ENCODE data around the gene GALR3.
A peak's percentile ranks its signal among the peaks of the same experiment; 100 is the strongest.

Gene GALR3

GRCh38 chr22:37817705-37818408 is 5.3 kb upstream of the GALR3 start (continued):
- TF ChIP-seq ZBTB49 (tag by site-specific recombination; IDR thresholded peaks at IDR 0.05; ENCODE audit: low read depth) (no peak), ZNF571 (tag by site-specific recombination; IDR thresholded peaks at IDR 0.05) (no peak), ZNF133 (tag by site-specific recombination; IDR thresholded peaks at IDR 0.05) (no peak), ZNF423 (tag by site-specific recombination; IDR thresholded peaks at IDR 0.05) (no peak), ZNF10 (tag by site-specific recombination; IDR thresholded peaks at IDR 0.05) (no peak; the same call in 1 of the 2 replicates), ZNF341 (tag by site-specific recombination; IDR thresholded peaks at IDR 0.05; ENCODE audit: low read depth) (peak; percentile 65), ZNF211 (tag by site-specific recombination; IDR thresholded peaks at IDR 0.05; ENCODE audit: low read depth) (no peak), ZNF174 (tag by site-specific recombination; IDR thresholded peaks at IDR 0.05) (no peak), GFI1B (tag by site-specific recombination; IDR thresholded peaks at IDR 0.05) (no peak), ZNF792 (tag by site-specific recombination; IDR thresholded peaks at IDR 0.05) (no peak), SALL2 (tag by site-specific recombination; IDR thresholded peaks at IDR 0.05; ENCODE audit: borderline replicate concordance) (no peak), ZNF768 (tag by site-specific recombination; IDR thresholded peaks at IDR 0.05) (no peak; the same call in 1 of the 2 replicates), ZNF48 (tag by site-specific recombination; IDR thresholded peaks at IDR 0.05) (no peak), SP2 (tag by site-specific recombination; IDR thresholded peaks at IDR 0.05) (peak; percentile 60), ZNF670 (tag by site-specific recombination; IDR thresholded peaks at IDR 0.05; ENCODE audit: low read depth) (no peak), OSR2 (tag by site-specific recombination; IDR thresholded peaks at IDR 0.05) (no peak), ZNF510 (tag by site-specific recombination; IDR thresholded peaks at IDR 0.05; ENCODE audit: insufficient replicate concordance) (no peak), KLF7 (tag by site-specific recombination; IDR thresholded peaks at IDR 0.05; ENCODE audit: borderline replicate concordance) (0 out of 2 replicates have a peak, but pooled peaks have one; percentile 19), ZFP69B (tag by site-specific recombination; IDR thresholded peaks at IDR 0.05) (peak; percentile 33), ZNF350 (tag by site-specific recombination; IDR thresholded peaks at IDR 0.05) (no peak), ZNF366 (tag by site-specific recombination; conservative IDR thresholded peaks at IDR 0.05) (peak; percentile 71), ZNF621 (tag by site-specific recombination; IDR thresholded peaks at IDR 0.05) (no peak), ZSCAN4 (tag by site-specific recombination; IDR thresholded peaks at IDR 0.05) (no peak), GLI2 (tag by site-specific recombination; IDR thresholded peaks at IDR 0.05; ENCODE audit: borderline replicate concordance, low read depth) (no peak)
- TF ChIP-seq, protein P1, sequence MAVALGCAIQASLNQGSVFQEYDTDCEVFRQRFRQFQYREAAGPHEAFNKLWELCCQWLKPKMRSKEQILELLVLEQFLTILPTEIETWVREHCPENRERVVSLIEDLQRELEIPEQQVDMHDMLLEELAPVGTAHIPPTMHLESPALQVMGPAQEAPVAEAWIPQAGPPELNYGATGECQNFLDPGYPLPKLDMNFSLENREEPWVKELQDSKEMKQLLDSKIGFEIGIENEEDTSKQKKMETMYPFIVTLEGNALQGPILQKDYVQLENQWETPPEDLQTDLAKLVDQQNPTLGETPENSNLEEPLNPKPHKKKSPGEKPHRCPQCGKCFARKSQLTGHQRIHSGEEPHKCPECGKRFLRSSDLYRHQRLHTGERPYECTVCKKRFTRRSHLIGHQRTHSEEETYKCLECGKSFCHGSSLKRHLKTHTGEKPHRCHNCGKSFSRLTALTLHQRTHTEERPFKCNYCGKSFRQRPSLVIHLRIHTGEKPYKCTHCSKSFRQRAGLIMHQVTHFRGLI (tag by site-specific recombination; IDR thresholded peaks at IDR 0.05) = no peak
- TF ChIP-seq, protein P2, sequence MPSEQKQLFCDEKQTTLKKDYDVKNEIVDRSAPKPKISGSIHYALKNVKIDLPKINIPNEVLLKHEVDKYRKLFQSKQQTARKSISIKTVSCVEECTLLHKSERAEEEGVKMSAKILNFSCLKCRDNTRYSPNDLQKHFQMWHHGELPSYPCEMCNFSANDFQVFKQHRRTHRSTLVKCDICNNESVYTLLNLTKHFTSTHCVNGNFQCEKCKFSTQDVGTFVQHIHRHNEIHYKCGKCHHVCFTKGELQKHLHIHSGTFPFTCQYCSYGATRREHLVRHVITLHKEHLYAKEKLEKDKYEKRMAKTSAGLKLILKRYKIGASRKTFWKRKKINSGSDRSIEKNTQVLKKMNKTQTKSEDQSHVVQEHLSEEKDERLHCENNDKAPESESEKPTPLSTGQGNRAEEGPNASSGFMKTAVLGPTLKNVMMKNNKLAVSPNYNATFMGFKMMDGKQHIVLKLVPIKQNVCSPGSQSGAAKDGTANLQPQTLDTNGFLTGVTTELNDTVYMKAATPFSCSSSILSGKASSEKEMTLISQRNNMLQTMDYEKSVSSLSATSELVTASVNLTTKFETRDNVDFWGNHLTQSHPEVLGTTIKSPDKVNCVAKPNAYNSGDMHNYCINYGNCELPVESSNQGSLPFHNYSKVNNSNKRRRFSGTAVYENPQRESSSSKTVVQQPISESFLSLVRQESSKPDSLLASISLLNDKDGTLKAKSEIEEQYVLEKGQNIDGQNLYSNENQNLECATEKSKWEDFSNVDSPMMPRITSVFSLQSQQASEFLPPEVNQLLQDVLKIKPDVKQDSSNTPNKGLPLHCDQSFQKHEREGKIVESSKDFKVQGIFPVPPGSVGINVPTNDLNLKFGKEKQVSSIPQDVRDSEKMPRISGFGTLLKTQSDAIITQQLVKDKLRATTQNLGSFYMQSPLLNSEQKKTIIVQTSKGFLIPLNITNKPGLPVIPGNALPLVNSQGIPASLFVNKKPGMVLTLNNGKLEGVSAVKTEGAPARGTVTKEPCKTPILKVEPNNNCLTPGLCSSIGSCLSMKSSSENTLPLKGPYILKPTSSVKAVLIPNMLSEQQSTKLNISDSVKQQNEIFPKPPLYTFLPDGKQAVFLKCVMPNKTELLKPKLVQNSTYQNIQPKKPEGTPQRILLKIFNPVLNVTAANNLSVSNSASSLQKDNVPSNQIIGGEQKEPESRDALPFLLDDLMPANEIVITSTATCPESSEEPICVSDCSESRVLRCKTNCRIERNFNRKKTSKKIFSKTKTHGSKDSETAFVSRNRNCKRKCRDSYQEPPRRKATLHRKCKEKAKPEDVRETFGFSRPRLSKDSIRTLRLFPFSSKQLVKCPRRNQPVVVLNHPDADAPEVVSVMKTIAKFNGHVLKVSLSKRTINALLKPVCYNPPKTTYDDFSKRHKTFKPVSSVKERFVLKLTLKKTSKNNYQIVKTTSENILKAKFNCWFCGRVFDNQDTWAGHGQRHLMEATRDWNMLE (tag by site-specific recombination; conservative IDR thresholded peaks at IDR 0.05; ENCODE audit: low read depth) = no peak
- TF ChIP-seq, protein P3, sequence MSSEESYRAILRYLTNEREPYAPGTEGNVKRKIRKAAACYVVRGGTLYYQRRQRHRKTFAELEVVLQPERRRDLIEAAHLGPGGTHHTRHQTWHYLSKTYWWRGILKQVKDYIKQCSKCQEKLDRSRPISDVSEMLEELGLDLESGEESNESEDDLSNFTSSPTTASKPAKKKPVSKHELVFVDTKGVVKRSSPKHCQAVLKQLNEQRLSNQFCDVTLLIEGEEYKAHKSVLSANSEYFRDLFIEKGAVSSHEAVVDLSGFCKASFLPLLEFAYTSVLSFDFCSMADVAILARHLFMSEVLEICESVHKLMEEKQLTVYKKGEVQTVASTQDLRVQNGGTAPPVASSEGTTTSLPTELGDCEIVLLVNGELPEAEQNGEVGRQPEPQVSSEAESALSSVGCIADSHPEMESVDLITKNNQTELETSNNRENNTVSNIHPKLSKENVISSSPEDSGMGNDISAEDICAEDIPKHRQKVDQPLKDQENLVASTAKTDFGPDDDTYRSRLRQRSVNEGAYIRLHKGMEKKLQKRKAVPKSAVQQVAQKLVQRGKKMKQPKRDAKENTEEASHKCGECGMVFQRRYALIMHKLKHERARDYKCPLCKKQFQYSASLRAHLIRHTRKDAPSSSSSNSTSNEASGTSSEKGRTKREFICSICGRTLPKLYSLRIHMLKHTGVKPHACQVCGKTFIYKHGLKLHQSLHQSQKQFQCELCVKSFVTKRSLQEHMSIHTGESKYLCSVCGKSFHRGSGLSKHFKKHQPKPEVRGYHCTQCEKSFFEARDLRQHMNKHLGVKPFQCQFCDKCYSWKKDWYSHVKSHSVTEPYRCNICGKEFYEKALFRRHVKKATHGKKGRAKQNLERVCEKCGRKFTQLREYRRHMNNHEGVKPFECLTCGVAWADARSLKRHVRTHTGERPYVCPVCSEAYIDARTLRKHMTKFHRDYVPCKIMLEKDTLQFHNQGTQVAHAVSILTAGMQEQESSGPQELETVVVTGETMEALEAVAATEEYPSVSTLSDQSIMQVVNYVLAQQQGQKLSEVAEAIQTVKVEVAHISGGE (tag by site-specific recombination; conservative IDR thresholded peaks at IDR 0.05; ENCODE audit: low read depth) = no peak

Data from HEK293 (cell line).